Loucy (cell line): ENCODE results near the gene FAM89B.

Experiments used
- CTCF ChIP-seq: fragments of 200-600 bp; sonication (generic); conservative IDR thresholded peaks from 2 replicates; pipeline ENCODE4 v1.5.1; 2014; ENCODE audit warnings: mild to moderate bottlenecking, antibody characterized with exemption, low read length
- EZH2phosphoT487 ChIP-seq: fragments of 200-600 bp; IDR thresholded peaks from 2 replicates; pipeline ENCODE4 v1.6.1; 2018; ENCODE audit warnings: antibody characterized with exemption, mild to moderate bottlenecking, moderate library complexity, borderline replicate concordance

GRCh38 chr11:65556470-65557279 lies 15.7 kb upstream of the FAM89B start:
- TF ChIP-seq CTCF (no peak), EZH2phosphoT487 (no peak)
